Activated CD4-positive, alpha-beta T cell treated with anti-CD3 and anti-CD28 coated beads for 1 hour (primary cell): ENCODE measurements around the gene SPINK8.

Experiments used
- DNase-seq: peaks from one replicate; pipeline ENCODE4 v3.0.0-alpha.2; 2020

Gene SPINK8

DNA sequence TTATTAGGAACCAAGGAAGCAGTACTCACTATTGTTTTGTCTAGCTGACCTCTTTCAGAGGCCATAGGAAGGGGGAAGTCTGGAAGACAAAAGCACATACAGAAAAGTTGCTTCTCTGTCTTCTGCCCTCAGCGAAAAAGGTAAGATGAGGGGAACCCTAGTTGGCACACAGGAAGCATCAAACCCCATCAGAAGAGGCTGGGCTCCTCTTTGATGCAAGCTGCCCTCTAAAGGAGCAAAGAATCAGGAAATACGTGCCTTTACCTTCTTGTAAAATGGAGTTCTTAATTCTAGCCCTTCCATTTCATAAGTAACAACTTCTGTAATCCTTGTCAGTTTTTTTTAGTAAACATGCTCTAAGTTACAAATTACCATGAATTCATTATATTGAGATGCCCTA is 12.5 kb downstream of the SPINK8 start:
- no peak for DNase-seq

DNA sequence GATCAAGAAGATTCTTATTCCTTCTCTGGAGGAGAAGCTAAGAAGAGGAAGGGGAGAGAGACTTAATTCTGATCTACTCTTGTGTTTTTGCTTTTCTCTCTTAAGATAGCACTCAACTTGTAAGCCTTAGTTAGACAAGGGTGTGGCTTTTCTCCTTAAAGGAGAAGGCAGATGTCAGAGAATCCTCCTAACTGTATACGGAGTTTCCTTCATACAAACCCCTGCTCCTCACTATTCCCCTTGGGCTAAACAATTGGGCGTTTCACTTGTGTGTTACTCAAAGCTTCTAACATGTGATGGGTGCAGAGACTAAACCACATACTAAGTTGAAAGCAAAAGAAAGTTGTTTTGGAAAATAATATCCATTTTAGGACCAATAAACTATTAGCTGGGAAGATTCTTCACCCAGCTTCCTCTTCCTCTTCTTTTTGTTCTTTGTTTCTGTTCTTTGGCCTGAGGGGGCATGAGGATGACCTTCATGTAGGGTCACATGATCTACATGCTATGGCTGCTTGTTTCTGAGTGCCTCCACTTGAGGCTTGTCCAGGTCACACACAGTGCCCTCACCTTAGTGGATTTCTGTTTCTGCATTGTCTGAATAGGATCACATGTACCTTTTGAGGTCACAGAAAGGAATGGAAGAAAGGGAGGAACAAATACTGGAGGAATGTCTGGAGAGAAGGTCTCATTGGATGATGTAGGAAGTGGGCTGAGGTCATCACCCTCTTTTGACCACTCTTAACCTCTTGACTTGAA is 14.6 kb downstream of the SPINK8 start:
- DNase-seq = no peak

DNA sequence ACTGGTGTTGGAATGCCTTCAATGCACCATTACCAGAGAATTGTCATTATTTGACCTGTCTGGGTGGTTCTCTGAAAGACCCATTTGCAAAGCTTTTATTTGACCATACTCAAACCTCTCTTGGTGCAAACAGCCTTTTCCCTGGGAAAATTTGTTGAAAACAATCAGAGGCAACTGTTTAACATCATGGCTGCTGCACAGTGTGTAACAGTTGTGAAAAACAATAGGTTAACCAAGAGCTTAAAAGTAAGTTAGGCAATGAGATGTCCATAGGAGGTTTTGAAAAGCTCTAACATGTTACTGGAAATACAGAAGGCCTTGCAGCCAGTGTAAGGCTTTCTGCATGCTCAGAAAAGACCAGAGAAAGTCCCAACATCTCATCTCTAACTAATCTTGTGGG is 18.9 kb downstream of the SPINK8 start:
- no peak for DNase-seq

DNA sequence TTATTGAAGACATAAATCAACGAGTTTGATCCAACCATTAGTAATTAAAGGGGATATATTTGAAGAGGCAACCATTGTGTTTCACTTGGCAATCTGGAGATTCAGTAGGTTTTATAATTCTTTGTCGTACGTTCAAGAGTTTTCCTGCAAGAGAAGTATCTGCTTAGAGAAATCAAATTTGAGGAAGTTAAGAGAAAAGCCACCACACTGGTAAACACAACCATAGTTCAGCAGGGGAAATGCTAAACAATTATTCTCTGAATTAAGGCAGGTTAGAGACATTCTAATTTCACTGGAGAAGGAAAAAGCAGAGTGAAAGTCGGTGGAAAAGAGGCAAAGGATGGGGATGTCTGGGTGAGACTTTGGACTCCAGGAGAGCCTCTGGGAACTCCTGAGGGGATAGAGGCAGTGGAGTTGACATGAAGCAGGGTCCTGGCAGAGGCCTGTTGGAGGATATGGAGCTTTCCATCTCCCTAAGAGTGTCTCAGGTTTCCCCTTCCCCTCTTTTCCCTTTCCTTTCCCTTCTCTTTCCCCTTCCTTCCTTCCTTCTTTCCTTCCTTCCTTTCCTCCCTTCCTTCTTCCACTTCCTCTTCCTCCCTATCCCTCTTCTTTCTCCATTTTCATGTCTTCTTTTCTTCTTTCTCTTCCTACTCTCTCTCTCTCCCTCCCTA is 26.5 kb downstream of the SPINK8 start:
- DNase-seq = no peak

DNA sequence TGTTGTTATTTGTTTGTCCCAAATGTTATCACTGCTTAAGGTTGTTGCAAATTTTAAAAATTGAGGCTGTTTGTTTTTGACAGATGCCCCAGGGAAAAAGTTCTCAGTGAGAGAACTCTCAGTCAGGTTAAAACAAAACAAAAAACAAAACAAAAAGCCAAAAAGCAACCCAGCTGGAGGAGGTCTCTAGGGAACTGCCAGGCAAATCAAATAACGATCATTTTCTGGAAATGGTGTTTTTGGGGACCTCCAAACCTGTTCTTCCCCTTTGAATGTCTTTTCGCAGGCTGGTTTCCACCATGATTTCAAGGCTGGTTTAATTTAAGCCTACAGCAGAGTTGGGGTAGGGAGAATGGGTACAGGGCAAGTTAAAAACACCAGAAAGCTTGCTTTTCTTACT is 27.2 kb downstream of the SPINK8 start:
- DNase-seq = no peak

DNA sequence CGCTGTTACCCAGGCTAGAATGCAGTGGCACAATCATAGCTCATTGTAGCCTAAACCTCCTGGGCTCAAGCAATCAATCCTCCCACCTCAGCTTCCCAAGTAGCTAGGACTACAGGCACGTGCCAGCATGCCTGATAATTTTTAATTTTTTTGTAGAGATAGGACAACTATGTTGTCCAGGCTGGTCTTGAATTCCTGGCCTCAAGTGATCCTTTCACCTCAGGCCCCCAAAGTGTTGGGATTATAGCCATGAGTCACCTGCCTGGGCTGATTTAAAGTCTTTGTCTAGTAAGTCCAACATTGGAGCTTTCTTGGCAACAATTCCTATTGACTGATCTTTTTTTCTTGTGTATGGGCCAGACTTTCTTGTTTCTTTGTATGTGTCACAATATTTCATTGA is 28.1 kb downstream of the SPINK8 start:
- no peak for DNase-seq

DNA sequence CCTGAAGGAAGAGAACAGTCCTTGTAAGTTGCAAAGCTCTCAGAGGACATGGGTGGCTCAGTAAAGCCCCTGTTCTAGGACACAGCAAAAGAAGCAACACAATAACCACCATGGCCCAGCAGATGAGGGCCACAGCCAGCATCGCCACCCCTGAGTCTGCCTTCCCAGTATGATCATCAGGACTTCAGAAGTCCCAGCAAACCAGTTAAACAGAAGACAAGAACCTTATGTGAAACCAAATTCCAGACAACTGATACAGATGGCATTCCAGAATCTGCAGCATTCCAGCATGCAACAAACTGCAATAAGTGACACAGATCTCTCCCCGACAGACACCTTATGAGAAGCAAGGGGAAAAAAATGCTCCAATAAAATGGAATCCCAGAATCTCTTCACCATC is 30.4 kb downstream of the SPINK8 start:
- DNase-seq = no peak

DNA sequence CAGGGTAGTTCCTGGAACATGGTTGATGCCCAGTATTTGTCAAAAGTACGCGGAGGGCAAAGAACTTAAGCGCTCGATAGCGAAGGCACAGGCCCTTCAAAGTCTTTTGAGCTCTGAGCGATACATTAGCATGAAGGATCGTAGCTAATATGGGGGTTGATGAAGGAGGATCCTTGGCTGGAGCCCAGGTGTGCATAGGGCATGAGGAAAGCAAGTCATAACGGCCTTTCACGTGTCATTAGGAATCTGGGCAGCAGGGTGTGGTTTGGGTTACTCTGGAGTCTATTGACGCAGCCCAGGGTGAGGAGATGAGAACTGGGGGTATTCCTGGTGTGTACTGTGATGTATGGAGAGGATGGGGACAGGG is 31.7 kb downstream of the SPINK8 start:
- DNase-seq = no peak

DNA sequence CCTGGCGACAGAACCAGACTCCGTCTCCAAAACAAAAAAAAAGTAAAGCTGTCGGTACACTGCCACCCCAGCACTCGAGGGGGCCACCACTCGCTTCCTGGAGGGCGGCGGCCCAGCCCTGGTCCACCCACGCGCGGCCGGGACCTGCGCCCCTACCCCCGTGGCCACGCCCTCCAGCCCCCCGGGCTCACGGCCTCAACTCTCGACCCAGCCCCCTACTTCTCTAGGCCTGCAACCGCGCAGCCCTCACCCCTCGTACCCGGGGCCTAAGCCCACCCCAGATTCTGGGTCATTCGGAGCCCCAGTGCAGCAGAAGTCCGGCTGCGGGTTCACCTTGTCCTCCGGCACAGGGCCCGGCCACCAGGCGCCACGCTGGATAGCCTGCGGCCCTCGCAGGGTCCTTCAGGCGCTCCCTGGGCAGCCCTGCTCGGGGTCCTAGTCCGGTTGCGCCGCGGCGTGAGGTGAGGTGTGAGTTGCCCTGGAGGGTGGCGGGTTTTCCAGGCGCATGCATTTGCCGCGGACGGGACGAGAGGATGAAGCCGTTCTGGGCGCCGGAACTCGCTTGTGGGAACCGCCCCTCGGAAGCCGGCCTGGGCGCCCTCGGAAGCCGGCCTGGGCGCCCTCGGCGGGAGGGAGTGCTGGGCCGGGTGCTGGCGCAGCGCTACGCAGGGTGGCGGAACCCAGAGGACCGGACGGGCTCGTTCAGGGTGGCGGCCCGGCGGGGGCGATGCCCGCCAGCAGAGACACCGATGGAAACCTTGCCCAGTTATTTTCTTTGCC is 32.3 kb downstream of the SPINK8 start, which contains the start of gene NME6:
TSS of gene NME6 (minus strand) at position 348 of the 780 bp plus-strand sequence.
- DNase-seq = peak; percentile 82

DNA sequence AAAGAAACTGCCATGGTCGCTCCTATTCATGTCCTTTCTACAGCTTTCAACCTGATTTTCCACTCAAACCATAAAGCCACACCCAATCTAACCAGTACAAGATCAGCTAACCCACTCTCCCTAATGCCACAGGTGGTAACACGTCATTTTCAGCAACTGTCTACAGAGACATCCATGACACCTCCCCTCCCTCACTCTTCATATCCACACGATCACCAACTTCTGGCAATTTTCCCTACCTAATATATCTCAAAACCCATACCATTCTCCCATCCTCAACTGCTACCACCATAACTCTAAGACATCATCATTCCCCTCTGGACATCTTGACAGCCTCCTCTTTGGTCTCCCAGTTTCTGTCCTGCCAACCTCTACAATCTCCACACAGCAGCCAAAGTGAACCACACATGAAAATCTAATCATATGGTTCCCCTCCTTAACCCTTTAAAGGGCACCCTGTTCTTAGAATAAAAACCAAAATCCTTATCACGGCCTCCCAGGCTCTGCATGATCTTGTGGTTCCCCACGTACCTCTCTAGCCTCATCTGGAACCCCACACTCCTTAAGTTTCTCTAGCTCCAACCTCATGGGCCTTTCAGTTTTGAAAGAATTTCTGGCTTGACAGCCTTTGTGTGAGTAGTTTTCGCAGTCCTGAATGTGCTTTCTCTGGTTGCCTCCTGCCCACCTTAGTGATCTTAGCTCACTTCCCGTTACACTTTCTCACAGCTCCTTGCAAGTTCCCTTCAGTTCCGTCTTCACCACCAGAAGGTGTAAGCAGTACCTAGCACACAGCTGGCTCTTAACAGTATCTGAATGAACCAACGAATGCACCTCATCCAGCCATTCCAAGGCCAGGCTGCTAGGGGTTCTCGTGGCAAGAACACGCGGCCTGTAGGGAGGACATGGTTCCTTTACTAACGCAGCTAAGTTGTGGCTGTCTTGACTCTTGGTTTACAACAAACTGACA is 33.4 kb downstream of the SPINK8 start:
- DNase-seq = peak; percentile 9

DNA sequence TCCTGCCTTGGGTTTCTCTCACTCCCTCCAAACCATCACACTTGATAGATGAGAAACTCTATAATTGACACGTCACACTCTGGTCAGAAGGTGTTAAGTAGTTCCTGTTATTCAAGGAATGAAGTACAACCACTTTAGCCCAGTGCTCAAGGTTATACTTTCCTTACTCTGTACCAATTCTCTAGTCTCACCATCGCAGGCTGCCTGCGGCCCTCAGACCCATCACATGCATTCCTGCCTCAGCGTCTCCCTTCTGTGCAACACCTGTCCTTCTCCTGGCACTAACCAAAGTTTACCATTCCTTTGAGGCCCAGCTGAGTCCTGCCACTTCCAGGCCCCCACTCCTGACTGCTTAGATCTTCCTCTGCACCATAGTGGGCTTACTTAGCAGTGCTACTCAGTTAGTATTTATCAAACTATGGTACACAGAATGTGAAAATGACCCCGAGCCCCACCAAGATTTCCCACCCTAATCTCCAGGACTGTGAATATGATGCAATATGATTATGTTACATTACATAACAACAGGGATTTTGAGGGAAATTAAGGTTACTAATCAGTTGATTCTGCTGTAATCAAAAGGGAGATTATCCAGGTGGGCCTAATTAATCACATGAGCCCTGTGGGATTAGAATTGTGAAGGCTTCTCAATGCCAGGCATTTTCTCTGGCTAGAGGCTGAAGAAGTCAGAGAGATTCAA is 36.2 kb downstream of the SPINK8 start:
- DNase-seq = no peak

DNA sequence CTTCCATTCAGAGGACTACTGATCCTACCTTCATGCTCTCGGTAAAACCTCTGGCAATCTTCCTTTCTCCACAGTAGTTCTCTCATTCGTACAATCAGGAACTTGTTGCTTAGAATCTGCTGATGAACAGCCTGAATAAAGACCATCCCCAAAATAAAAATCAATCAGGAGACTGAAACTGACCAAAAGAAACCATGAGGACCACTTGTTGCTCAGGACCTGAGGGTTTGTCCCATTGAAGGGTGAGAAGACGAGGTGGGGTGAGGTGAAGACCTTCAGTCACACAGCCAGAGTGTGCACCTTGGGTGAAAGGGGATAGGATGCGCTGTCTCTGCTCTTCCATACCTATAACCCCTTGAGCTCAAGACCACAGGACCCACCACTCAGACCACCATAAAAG is 36.8 kb downstream of the SPINK8 start:
- no peak for DNase-seq

DNA sequence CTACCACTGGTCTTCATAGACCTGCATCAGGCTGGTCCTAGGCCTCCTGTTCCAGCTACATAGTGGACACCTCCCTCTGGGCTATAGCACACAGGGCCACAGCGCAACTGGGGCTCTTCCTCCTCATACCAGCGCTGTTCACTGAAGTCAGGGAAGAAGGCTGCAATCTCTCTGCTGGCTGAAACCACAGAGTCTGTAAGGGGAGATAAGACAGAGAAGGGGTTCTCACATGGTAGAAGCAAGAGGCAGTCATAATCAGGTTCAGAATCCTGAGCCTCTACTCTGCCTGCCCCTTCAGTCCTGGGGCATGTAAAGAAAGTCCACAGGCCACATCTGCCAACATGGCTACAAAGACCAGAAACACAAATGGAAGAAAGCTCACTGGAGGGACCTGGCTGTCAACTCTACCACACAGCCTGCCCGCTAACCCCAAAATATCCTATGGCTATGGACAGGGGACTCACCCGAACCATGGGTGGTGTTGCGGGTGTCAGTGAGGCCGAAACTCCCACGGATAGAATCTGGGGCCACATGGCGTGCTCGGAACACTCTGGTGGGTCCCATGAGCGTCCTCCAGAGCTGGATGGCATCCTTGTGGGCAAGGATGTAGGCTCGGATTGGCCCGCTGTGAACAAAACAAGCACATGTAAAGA is 38.7 kb downstream of the SPINK8 start:
- no peak for DNase-seq

DNA sequence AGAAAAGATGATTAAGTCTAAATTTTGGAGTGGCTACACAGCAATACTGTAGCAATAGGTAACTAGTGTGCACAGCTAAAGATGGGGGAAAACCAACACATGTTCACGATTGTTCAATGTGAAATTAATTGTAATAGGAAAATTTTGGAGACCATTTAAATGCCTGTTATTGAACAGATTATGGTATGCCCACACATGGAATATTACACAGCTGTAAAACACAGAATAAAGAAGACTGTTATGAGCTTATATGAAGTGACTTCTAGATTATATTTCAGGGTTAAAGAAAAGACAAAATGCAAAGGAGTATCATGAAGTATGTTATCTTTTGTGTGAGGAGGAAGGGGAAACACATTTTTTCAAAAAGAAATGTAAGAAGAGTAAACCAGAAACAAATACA is 43.8 kb downstream of the SPINK8 start:
- DNase-seq = no peak

DNA sequence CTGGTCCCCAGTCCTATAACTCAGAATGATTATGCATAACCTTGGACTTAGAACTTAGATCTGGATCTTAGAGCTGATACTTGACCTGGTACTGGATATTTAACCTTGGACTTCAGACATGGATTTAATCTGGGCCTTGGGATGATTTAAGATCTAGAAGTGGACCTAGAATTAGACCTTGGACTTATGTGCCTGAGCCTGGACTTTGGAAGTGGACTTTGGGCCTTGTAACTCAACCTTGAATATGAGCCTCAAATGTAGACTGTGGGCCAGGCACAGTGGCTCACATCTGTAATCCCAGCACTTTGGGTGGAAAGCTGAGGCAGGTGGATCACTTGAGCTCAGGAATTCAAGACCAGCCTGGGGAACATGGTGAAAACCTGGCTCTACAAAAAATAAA is 46.4 kb downstream of the SPINK8 start:
- DNase-seq = no peak

DNA sequence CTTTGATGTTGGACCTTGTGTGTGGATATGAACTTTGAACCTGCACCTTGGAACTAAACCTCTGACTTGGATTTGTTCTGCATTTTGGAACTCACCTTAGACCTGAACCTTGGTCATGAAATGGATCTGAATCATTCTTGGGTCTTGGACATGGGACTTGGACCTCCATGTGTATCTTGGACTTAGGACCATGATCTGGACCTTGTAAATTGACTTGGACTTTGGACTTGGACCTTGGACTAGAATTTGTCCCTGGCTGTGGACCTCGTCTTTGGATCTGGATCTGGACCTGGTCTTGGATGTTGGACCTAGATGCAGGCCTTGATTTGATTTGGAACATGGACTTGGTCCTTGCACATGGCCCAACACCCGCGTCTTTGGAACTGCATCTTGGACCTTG is 47.2 kb downstream of the SPINK8 start:
- no peak for DNase-seq

DNA sequence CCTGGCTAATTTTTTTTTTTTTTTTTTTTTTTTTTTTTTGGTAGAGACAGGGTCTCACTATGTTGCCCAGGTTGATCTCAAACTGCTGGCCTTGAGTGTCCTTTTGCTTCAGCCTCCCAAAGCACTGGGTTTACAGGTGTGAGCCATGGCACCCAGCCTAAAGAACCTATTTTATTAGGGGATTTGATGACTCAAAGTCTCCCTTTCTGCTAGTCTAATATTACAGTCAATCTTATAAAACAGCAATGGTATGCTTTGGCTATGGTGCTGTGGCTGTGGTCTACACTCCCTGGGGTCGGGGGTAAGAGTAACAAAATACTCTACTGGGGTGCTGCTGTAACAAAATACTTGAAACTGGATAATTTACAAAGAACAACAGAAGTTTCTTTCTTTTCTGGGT is 47.8 kb downstream of the SPINK8 start:
- DNase-seq = no peak

DNA sequence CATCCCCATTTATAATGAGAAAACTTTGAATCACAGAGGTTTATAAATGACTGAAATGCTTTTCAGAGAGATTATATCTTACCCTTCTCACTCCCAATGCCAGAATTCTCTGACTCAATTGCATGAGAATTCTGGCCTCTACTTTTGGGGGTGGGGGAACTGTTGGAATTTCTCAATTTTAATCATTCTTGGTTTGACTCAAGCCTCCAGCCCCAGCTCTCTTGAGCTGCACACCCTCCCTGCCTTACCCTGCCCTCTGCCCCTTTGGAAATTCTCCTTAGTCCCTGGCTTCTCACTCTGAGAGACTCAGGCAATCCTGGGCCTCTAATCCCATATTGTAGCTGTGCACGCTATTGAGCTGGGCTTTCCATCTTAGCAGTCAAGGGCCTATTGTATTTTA is 48.3 kb downstream of the SPINK8 start:
- no peak for DNase-seq

DNA sequence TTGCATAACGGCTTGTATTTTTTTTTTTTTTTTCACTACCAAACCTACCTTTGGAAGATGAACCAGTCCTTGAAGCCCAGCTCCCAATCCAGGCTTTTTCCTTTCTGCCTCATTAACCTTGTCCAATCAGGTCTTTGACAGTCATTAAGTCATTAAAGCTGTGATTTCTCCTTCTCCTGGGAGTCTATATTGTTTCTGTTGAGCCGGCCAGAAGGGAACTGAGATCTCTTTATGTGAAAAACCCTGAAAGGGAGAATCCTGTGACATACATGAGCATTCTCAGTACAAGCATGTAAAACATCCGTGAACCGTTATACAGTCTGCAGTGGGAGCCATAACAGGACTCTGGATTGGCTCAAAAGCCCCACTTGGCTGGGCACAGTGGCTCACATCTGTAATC is 52.6 kb downstream of the SPINK8 start:
- no peak for DNase-seq

DNA sequence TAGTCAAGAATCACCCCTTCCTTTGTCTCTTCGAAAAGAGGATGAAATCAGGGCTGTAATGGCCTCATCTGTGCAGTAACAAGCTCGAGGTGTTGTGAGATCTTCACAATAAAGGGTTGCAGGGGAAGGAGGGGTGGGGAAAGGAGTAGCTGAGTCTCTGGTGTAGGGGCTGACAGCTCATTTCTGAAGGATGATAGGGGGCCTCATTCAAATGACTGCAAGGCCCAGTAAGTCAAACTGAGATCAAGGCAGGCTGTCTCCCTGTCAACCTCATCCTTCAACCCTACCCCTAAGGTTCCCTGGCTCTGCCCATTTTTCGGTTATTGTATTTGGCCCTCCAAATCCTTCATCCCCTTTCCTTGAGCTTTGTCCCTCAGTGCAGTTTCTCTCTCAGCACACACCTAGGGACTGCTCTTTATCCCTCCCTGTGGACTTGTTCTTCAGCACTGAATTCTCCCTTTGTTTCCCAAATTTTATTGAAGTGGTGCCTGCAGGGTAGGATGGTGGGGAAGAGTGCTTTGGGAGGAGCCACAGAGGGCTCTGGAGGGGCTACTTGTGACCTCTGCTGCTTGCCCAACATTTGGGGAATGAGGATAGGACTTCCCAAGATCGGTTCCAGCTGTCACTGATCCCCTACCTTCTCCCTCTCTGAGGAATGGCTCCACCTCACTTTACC is 54.4 kb downstream of the SPINK8 start:
- no peak for DNase-seq
